ENCODE measurements around the gene RBM18.

DNA sequence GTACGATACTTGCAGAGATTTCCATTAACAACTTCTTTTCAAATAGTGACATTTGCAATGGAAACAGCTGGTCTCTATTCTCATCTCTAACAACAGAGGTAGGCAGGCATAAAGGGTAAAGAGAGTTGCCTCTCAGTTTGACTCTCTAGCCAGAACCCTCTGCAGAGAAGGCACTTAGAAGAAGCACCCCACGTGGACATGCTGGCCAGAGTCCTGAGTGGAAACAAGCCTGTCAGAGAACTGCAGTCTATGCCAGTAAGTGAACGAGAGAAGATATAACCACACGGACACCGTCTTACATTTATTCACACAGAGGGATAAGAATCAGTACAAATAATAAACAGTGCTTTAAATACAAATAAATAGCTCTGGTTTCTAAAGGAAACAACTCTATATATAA is 24.9 kb downstream of the RBM18 start:
- TF ChIP-seq, protein P1, sequence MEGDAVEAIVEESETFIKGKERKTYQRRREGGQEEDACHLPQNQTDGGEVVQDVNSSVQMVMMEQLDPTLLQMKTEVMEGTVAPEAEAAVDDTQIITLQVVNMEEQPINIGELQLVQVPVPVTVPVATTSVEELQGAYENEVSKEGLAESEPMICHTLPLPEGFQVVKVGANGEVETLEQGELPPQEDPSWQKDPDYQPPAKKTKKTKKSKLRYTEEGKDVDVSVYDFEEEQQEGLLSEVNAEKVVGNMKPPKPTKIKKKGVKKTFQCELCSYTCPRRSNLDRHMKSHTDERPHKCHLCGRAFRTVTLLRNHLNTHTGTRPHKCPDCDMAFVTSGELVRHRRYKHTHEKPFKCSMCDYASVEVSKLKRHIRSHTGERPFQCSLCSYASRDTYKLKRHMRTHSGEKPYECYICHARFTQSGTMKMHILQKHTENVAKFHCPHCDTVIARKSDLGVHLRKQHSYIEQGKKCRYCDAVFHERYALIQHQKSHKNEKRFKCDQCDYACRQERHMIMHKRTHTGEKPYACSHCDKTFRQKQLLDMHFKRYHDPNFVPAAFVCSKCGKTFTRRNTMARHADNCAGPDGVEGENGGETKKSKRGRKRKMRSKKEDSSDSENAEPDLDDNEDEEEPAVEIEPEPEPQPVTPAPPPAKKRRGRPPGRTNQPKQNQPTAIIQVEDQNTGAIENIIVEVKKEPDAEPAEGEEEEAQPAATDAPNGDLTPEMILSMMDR (IDR thresholded peaks at IDR 0.05) = no peak
- TF ChIP-seq POLR2A (IDR thresholded peaks at IDR 0.05) = no peak

Measured in esophagus squamous epithelium (tissue), 4 donors.